ENCODE measurements around the gene UCN2. TPM values are rescaled to one million over a fixed set of nuclear protein-coding genes. Genes with fewer than 3 reads are reported as not detected.

The UCN2 gene
- total RNA-seq, 1 experiment from 2014 or later: 1.1 TPM

- no peak overlapping the region for H3K4me3 ChIP-seq
- no peaks in the 10 kb centered on the region for H3K27me3 ChIP-seq
- no peak for DNase-seq
- H3K36me3 ChIP-seq: peaks cover 13% of the 10 kb centered on the region
- no peaks in the 10 kb centered on the region for H3K9me3 ChIP-seq
Measured at GRCh38 chr3:48594417-48595049, 31.0 kb upstream of the UCN2 start.

GRCh38 chr3:48593337-48593736, 29.8 kb upstream of the UCN2 start:
- Histone ChIP-seq H3K9me3 (no peaks in the 10 kb centered on the region), H3K27me3 (no peaks in the 10 kb centered on the region), H3K4me3 (no peak overlapping the region), H3K36me3 (peaks cover 9% of the 10 kb centered on the region)
- no peak for DNase-seq

- no peaks in the 10 kb centered on the region for H3K27me3 ChIP-seq
- no peak overlapping the region for H3K4me3 ChIP-seq
- DNase-seq: no peak
- H3K36me3 ChIP-seq: peaks cover 3% of the 10 kb centered on the region
- H3K9me3 ChIP-seq: no peaks in the 10 kb centered on the region
Measured at GRCh38 chr3:48592519-48593087, 29.0 kb upstream of the UCN2 start.

- no peak for DNase-seq
- Histone ChIP-seq H3K9me3 (no peaks in the 10 kb centered on the region), H3K27me3 (no peaks in the 10 kb centered on the region), H3K4me3 (no peak overlapping the region), H3K36me3 (no peaks in the 10 kb centered on the region)
Measured at GRCh38 chr3:48591886-48592518, 28.4 kb upstream of the UCN2 start.

- H3K9me3 ChIP-seq: no peaks in the 10 kb centered on the region
- no peak overlapping the region for H3K4me3 ChIP-seq
- DNase-seq: no peak
- H3K27me3 ChIP-seq: no peaks in the 10 kb centered on the region
- no peaks in the 10 kb centered on the region for H3K36me3 ChIP-seq
Measured at GRCh38 chr3:48591436-48591835, 27.9 kb upstream of the UCN2 start.

GRCh38 chr3:48588230-48588629, 24.6 kb upstream of the UCN2 start:
- no peaks in the 10 kb centered on the region for H3K27me3 ChIP-seq
- no peaks in the 10 kb centered on the region for H3K9me3 ChIP-seq
- no peak for DNase-seq
- H3K4me3 ChIP-seq: no peak overlapping the region
- no peaks in the 10 kb centered on the region for H3K36me3 ChIP-seq

- H3K27me3 ChIP-seq: no peaks in the 10 kb centered on the region
- H3K36me3 ChIP-seq: no peaks in the 10 kb centered on the region
- H3K9me3 ChIP-seq: no peaks in the 10 kb centered on the region
- no peak overlapping the region for H3K4me3 ChIP-seq
- no peak for DNase-seq
Measured at GRCh38 chr3:48587686-48588085, 24.1 kb upstream of the UCN2 start.

GRCh38 chr3:48585411-48585810, 21.8 kb upstream of the UCN2 start:
- Histone ChIP-seq H3K4me3 (no peak overlapping the region), H3K27me3 (no peaks in the 10 kb centered on the region), H3K36me3 (no peaks in the 10 kb centered on the region), H3K9me3 (no peaks in the 10 kb centered on the region)
- DNase-seq: no peak

GRCh38 chr3:48584836-48585235, 21.3 kb upstream of the UCN2 start:
- no peak overlapping the region for H3K4me3 ChIP-seq
- H3K27me3 ChIP-seq: no peaks in the 10 kb centered on the region
- H3K9me3 ChIP-seq: no peaks in the 10 kb centered on the region
- DNase-seq: no peak
- H3K36me3 ChIP-seq: no peaks in the 10 kb centered on the region

- Histone ChIP-seq H3K36me3 (no peaks in the 10 kb centered on the region), H3K27me3 (no peaks in the 10 kb centered on the region)
- DNase-seq: no peak
Measured at GRCh38 chr3:48581621-48582481, 18.3 kb upstream of the UCN2 start.

GRCh38 chr3:48576647-48577046, 13.1 kb upstream of the UCN2 start:
- DNase-seq: no peak

More at GRCh38 chr3:48581621-48582481, 18.3 kb upstream of the UCN2 start:
- H3K9me3 ChIP-seq: no peaks in the 10 kb centered on the region
- H3K4me3 ChIP-seq: no peak overlapping the region

GRCh38 chr3:48575366-48575765, 11.8 kb upstream of the UCN2 start:
- Histone ChIP-seq H3K9me3 (no peaks in the 10 kb centered on the region), H3K4me3 (no peak overlapping the region), H3K36me3 (no peaks in the 10 kb centered on the region), H3K27me3 (no peaks in the 10 kb centered on the region)
- DNase-seq: no peak

More at GRCh38 chr3:48576647-48577046, 13.1 kb upstream of the UCN2 start:
- H3K36me3 ChIP-seq: no peaks in the 10 kb centered on the region
- H3K27me3 ChIP-seq: no peaks in the 10 kb centered on the region
- H3K4me3 ChIP-seq: no peak overlapping the region
- H3K9me3 ChIP-seq: no peaks in the 10 kb centered on the region

- Histone ChIP-seq H3K27me3 (no peaks in the 10 kb centered on the region), H3K9me3 (no peaks in the 10 kb centered on the region), H3K4me3 (no peak overlapping the region), H3K36me3 (no peaks in the 10 kb centered on the region)
- DNase-seq: no peak
Measured at GRCh38 chr3:48573973-48574585, 10.5 kb upstream of the UCN2 start.

- H3K4me3 ChIP-seq: no peak overlapping the region
- H3K27me3 ChIP-seq: no peaks in the 10 kb centered on the region
- H3K36me3 ChIP-seq: no peaks in the 10 kb centered on the region
- no peak for DNase-seq
- H3K9me3 ChIP-seq: no peaks in the 10 kb centered on the region
Measured at GRCh38 chr3:48572517-48572916, 8.9 kb upstream of the UCN2 start.

- Histone ChIP-seq H3K27me3 (no peaks in the 10 kb centered on the region), H3K9me3 (no peaks in the 10 kb centered on the region), H3K36me3 (no peaks in the 10 kb centered on the region), H3K4me3 (no peak overlapping the region)
- DNase-seq: no peak
Measured at GRCh38 chr3:48571938-48572337, 8.4 kb upstream of the UCN2 start.

GRCh38 chr3:48569808-48570450, 6.3 kb upstream of the UCN2 start:
- no peaks in the 10 kb centered on the region for H3K27me3 ChIP-seq
- H3K9me3 ChIP-seq: no peaks in the 10 kb centered on the region
- H3K4me3 ChIP-seq: no peak overlapping the region
- H3K36me3 ChIP-seq: no peaks in the 10 kb centered on the region
- DNase-seq: no peak
